GM12878 (cell line): ENCODE measurements around the gene DDIT4.
A peak's percentile ranks its signal among the peaks of the same experiment; 100 is the strongest.

Experiments
- EGR1 ChIP-seq, 2 experiments: IDR thresholded peaks; 1 replicate in 1 of 2; 2 replicates in 1 of 2; pipeline ENCODE4 v1.6.1; 2011 to 2012; ENCODE audit warnings: low read depth in 2 of 2, low read length in 2 of 2, borderline replicate concordance in 1 of 2, mild to moderate bottlenecking in 1 of 2, moderate library complexity in 1 of 2
- JUNB ChIP-seq: IDR thresholded peaks from 2 replicates; pipeline ENCODE4 v1.6.1; 2016; ENCODE audit warnings: antibody characterized with exemption, mild to moderate bottlenecking
- NBN ChIP-seq: fragments of 450-650 bp; IDR thresholded peaks from 2 replicates; pipeline ENCODE4 v1.6.1; 2016
- NFXL1 ChIP-seq: fragments of 450-650 bp; IDR thresholded peaks from 2 replicates; pipeline ENCODE4 v1.6.1; 2017; ENCODE audit warnings: antibody characterized with exemption, mild to moderate bottlenecking, borderline replicate concordance
- NR2C2 ChIP-seq: IDR thresholded peaks from 2 replicates; pipeline ENCODE4 v1.6.1; 2011; ENCODE audit warnings: borderline replicate concordance, low read depth; ENCODE audit not compliant: control insufficient read depth, insufficient read length
- POLR2A ChIP-seq: IDR thresholded peaks from 2 replicates; pipeline ENCODE4 v1.6.1; 2011; ENCODE audit warnings: low read depth, mild to moderate bottlenecking, low read length
- RFX5 ChIP-seq: IDR thresholded peaks from 2 replicates; pipeline ENCODE4 v1.6.1; 2011; ENCODE audit warnings: low read depth, low read length, improper control_type of control experiment
- SMAD1 ChIP-seq: fragments of 450-650 bp; IDR thresholded peaks from 2 replicates; pipeline ENCODE4 v1.6.1; 2018; ENCODE audit warnings: mild to moderate bottlenecking, low read depth; ENCODE audit not compliant: partially characterized antibody
- SRF ChIP-seq, 2 experiments: IDR thresholded peaks; 2 replicates each; pipeline ENCODE4 v1.6.1; 2011; ENCODE audit warnings: low read depth in 2 of 2, low read length in 2 of 2, mild to moderate bottlenecking in 1 of 2, moderate library complexity in 1 of 2
- TF ChIP-seq, protein P1 (sequence below), 3 experiments: IDR thresholded peaks in 2 of 3; conservative IDR thresholded peaks in 1 of 3; 2 replicates each; pipeline ENCODE4 v1.5.1; 2011; ENCODE audit warnings: low read depth in 3 of 3, low read length in 3 of 3, mild to moderate bottlenecking in 3 of 3, control low read depth in 2 of 3, moderate library complexity in 2 of 3, inconsistent platforms in 1 of 3, mixed read lengths in 1 of 3; ENCODE audit not compliant: control insufficient read depth in 2 of 3, insufficient read depth in 1 of 3; ENCODE audit errors: extremely low read depth in 1 of 3
- TF ChIP-seq, protein P2 (sequence below): fragments of 150-350 bp; IDR thresholded peaks from 2 replicates; pipeline ENCODE4 v1.6.1; 2014; ENCODE audit warnings: mild to moderate bottlenecking, low read depth, low read length

DNA sequence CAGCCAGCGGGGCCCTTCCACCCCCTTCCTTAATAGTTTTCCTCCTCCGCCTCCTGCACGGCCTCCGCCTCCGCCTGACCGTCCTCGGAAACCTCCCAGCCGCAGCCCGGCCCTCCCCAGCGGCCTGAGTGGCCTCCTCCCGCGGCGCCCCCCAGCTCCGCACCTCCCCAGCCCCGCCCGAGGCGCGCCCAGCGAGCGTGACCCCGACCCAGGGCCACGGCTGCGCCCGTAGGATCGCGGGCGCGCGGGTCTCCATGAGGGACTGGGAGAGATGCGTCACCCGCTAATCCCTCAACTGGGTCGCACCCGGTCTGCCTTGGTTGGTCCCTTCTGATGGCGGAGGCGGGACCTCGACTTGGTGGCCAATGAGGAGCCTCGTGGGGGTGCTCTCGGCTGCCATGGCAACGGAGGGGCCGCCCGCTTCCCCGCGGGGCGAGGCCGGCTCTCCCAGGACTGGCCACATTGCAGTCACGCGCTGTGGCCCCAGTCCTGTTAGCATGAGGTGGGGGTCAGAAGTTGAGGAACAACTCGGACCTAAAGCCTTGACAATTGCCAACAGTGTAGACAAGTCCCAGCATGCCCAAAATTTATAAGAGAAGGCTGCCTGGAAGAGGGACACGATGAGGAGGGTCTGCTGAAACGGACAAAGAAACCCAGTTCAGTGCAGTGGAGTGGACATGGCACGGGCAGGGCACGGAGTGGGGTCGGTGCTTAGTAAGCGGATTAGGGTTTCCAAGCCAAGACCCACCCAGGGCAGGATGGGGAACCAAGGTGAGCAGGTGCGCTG, 24.3 kb downstream of the DDIT4 start:
- TF ChIP-seq, protein P1, sequence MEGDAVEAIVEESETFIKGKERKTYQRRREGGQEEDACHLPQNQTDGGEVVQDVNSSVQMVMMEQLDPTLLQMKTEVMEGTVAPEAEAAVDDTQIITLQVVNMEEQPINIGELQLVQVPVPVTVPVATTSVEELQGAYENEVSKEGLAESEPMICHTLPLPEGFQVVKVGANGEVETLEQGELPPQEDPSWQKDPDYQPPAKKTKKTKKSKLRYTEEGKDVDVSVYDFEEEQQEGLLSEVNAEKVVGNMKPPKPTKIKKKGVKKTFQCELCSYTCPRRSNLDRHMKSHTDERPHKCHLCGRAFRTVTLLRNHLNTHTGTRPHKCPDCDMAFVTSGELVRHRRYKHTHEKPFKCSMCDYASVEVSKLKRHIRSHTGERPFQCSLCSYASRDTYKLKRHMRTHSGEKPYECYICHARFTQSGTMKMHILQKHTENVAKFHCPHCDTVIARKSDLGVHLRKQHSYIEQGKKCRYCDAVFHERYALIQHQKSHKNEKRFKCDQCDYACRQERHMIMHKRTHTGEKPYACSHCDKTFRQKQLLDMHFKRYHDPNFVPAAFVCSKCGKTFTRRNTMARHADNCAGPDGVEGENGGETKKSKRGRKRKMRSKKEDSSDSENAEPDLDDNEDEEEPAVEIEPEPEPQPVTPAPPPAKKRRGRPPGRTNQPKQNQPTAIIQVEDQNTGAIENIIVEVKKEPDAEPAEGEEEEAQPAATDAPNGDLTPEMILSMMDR (IDR thresholded peaks at IDR 0.05 in 2 of 3, conservative IDR thresholded peaks at IDR 0.05 in 1 of 3; ENCODE audit: control insufficient read depth in 2 of 3, extremely low read depth in 1 of 3, insufficient read depth in 1 of 3, low read depth in 3 of 3, low read length in 3 of 3), result no peak
- TF ChIP-seq, protein P2, sequence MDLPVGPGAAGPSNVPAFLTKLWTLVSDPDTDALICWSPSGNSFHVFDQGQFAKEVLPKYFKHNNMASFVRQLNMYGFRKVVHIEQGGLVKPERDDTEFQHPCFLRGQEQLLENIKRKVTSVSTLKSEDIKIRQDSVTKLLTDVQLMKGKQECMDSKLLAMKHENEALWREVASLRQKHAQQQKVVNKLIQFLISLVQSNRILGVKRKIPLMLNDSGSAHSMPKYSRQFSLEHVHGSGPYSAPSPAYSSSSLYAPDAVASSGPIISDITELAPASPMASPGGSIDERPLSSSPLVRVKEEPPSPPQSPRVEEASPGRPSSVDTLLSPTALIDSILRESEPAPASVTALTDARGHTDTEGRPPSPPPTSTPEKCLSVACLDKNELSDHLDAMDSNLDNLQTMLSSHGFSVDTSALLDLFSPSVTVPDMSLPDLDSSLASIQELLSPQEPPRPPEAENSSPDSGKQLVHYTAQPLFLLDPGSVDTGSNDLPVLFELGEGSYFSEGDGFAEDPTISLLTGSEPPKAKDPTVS, result no peak
- peak; percentile 56; the same call in 1 of the 2 replicates for TF ChIP-seq RFX5
- peak; percentile 83 for TF ChIP-seq POLR2A
- TF ChIP-seq NFXL1, result no peak
- TF ChIP-seq NR2C2, result no peak
- TF ChIP-seq EGR1 (IDR thresholded peaks at IDR 0.05; ENCODE audit: borderline replicate concordance in 1 of 2, low read depth in 2 of 2, low read length in 2 of 2), result peak in 1 of 2 experiments; percentile 75; a peak in 2 of 3 replicates
- TF ChIP-seq SMAD1, result peak; percentile 35
- TF ChIP-seq NBN, result peak; percentile 8; the same call in 1 of the 2 replicates
- TF ChIP-seq SRF (IDR thresholded peaks at IDR 0.05; ENCODE audit: low read depth in 2 of 2, low read length in 2 of 2), result no peak
- no peak for TF ChIP-seq JUNB
